Fibroblast of skin of right quadriceps (primary cell): ENCODE results near the gene SLC30A4.
"Not testable (repeated sequence)": the region's sequence is repeated elsewhere in the genome, so short reads cannot be mapped to it uniquely, and the experiment has no call there.

Source experiments
- DNase-seq: peaks from one replicate; pipeline ENCODE4 v3.0.0-alpha.2; 2013

Gene SLC30A4

DNA sequence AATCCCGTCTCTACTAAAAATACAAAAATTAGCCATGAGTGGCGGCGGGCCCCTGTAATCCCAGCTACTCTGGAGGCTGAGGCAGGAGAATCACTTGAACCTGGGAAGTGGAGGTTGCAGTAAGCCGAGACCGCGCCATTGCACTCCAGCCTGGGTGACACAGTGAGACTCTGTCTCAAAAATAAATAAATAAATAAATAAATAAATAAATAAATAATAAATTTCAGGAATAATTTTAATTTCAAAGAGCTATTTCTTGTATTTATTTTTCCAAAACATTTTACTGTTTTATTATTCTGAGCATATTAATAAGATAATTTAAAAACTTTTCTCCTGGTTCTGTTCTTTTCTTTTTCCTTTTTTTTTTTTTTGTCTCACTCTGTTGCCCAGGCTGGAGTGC is 15.4 kb downstream of the SLC30A4 start:
- DNase-seq: not testable (repeated sequence)

- peak; percentile 33 for DNase-seq
Measured at GRCh38 chr15:45499426-45499825, 23.1 kb downstream of the SLC30A4 start.

- DNase-seq: no peak
Measured at GRCh38 chr15:45498701-45499100, 23.9 kb downstream of the SLC30A4 start.

DNA sequence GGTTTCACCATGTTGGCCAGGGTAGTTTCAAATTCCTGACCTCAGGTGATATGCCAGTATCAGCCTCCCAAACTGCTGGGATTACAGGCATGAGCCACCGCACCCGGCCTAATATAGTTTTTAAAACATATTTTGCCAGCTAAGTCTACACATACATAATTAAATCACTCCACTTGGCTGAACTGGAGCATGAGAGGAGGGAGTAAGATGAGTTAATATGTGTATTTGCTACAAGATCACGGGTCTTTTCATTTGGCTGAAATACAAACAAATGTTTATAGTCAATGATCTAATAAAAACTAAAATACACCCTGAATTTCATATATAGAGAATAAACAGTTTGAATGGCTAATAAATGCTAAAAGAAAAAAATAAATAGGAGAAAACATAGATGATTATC is 25.3 kb downstream of the SLC30A4 start:
- DNase-seq: no peak

DNA sequence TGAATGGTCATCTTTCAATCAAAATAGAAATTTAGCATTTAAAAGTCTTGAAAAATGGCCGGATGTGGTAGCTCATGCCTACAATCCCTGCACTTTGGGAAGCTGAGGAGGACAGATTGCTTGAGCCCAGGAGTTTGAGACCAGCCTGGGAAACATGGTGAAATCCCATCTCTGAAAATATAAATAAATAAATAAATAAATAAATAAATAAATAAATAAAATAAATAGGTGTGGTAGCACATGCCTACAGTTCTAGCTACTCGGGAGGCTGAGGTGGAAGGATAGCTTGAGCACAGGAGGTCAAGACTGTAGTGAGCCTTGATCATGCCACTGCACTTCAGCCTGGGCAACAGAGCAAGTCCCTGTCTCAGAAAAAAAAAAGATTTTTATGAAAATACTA is 25.9 kb downstream of the SLC30A4 start:
- DNase-seq: no peak

- no peak for DNase-seq
Measured at GRCh38 chr15:45495588-45495987, 27.0 kb downstream of the SLC30A4 start.

DNA sequence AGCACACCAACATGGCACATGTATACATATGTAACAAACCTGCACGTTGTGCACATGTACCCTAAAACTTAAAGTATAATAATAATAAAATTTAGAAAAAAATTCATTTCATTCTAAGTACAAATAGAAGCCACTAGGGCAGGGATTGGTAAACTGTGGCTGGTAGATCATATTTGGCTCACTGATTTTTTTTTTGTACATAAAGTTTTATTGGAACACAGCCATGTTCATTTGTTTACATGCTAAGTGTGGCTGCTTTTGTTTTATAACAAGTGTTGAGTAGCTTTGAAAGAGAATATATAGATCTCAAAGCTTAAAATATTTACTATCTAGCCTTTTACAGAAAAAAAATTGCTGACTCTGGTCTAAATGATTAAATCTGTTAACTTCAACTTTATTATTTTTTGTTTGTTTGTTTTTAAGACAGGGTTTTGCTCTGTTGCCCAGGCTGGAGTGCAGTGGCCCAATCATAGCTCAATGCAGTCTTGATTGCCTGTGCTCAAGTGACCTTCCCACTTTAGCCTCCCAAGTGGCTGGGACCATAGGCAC is 32.8 kb downstream of the SLC30A4 start:
- DNase-seq: no peak

- DNase-seq: no peak
Measured at GRCh38 chr15:45486317-45486716, 36.2 kb downstream of the SLC30A4 start.

GRCh38 chr15:45481135-45481534 is 41.4 kb downstream of the SLC30A4 start:
- DNase-seq: no peak

DNA sequence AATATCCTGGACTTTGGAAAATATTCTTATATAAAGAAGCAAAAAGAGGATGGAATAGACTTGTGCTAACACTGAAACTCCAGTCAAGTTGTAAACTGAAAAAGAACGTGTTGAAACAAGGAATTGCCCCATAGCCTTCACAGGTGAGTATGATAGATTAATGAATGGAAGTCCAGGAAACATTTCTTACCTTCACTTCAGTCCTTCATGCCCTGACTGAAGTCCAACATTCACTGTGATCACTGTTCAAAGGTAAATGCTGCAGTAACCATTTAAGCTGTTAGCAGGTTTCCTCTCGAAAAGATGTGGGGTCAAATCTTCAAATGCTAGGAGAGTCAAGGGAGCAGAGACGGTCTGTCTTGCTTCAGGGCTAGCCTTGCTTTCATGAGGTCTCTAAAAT is 46.1 kb downstream of the SLC30A4 start:
- DNase-seq: no peak

DNA sequence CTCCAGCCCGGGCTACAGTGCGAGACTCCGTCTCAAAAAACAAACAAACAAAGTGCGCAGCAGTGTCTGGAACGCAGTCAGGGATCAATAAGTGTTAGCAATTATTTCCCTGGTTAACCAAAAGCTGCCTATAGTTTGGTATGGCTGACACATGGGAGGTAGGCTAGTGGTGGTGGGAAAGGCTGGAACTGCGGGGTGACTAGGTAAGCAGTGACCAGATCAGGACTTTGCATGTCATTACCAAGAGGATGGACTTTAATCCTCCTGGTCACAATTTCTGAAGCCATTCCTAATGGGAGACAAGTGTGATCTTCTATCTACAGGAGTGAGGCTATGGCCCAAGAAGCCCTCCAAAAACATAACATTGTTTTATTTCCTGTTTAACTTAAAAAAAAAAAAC is 47.8 kb downstream of the SLC30A4 start:
- no peak for DNase-seq

- DNase-seq: no peak
Measured at GRCh38 chr15:45473068-45473467, 49.5 kb downstream of the SLC30A4 start.

DNA sequence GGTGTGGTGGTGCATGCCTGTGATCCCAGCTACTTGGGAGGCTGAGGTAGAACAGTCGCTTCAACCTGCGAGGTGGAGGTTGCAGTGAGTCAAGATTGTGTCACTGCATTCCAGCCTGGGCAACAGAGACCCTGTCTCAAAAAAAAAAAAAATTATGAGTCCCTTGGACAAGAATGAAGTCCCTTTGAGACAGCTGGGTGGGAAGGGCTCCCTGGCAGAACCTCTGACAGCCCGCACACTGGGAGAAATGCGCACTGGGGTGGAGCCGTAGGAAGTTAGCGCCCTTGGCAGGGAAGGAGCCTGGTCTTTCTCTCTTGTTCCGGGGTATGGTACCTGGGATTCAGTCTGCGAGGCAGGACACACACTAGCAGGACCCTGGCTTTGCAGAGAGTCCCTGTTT is 51.4 kb downstream of the SLC30A4 start:
- DNase-seq: no peak

DNA sequence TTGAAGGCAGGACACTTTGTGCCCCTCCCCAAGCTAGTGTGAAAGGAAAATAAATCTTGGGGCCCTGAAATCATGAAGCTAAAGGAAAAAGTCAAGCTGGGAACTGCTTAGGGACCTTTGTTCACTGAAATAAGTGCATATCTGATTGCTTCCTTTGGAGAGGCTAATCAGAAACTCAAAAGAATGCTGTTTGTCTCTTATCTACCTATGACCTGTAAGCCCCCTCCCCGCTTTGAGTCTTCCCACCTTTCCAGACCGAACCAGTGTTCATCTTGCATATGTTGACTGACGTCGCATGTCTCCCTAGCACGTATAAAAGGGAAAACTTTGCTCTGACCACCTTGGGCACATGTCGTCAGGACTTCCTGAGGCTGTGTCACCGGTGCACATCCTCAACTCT is 53.1 kb downstream of the SLC30A4 start:
- DNase-seq: no peak

- DNase-seq: no peak
Measured at GRCh38 chr15:45469027-45469426, 53.5 kb downstream of the SLC30A4 start.

DNA sequence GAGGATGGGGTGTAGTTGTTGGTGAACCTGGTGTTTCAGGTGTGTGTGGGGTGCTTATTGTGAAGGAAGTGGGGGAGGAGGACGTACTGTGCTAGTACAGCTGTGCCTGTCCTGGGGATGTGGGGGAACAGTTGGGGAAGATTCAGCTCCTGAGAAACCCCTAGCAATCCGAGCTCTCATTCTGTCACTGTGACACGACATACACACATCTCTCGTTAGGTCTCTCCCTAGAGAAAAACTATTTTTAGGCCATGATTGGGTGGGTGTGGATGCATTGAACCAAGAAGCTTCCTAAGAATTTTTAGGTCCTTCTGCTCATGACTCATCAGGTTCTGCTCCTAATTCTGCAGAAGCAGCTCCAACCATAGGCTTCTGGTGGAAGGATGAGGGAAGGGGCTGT is 54.3 kb downstream of the SLC30A4 start:
- no peak for DNase-seq

DNA sequence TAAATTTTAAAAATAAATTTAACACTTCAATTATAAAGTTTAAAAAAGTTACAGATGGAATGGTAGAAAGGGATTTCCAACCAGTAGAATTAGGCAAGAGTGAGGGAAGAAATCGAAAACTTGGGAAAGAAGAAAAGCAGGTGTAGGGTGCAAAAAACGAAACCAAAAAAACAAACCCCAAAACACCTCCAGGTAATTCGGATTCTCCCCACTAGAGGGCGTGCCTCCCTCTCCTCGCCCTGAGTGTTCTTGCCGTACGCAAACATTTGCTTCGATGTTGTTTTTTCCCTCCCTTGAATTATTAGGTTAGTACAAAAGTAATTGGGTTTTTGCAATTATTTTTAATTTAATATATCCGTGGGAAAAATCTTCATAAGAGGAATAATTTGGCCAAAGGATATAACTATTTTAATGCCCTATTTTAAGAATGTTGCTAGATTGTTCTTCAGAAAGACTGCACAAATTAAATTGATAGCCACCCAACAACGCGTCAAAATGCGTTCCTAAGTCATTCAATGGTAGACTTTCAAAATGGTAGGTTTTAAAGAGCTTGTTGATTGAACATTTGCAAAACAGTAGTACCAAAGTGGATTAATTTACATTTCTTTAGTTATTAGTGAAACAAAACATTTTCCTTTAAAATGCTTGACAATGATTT is 63.7 kb downstream of the SLC30A4 start:
- peak; percentile 46 for DNase-seq

DNA sequence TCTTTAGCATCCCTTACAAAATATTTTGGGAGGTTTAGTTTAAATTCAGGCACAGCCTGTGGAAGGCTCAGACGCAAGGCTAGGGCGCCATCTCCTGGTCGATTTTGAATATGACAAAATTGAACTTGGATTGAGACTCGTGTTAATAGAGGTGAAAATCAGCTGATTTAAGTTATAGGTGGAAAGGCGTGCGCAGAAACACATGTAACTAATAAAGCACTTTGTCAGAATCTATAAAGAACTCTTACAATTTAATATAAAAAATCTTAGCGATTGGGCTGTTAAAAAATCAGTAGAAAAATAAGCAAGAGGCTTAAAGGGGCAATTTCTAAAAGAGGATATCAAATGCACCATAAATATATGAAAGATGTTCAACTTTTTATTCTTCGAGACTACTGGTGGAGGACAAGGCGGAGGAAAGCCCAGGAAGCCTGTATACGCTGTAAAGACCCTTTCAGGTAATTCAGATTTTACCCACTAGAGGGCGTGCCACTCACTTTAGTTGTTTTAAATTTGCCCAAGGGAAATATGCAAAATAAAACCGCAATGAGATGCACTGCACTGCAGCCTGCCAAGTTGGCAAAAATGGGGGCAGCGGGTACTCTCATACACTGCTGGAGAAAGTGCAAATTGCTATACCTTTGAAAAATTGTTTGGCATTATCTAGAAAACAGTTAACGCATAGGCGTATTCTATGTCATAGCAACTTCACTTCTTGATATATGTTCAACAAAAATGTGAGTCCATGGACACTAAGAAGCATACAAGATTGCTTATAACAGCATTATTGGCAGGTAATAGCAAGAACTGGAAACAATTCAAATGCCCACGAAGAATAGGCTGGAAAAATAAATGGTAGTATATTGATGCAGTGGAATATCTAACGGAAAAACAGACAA is 64.7 kb downstream of the SLC30A4 start:
- peak; percentile 80 for DNase-seq

DNA sequence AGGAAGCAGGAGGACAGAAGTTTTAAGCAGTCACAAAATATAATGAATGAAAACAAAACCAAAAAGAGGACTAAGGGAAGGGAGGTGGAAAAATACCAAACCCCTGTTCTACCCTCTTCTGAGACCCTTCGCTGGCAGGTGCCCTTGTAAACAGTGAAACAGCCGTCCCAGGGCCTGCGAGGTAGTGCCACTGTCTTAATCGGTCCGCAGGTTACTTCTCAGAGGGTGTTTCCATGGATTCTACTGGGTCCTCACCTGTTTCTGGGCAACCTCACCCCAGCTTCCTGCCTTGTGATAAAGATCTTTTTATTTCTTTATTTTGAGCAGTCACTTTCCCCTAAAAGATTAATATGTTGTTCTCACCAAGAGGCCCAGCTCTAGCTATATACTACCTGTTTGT is 65.3 kb downstream of the SLC30A4 start:
- DNase-seq: no peak

- peak; percentile 100 for DNase-seq
Measured at GRCh38 chr15:45456212-45457106, 66.1 kb downstream of the SLC30A4 start.

GRCh38 chr15:45454814-45455213 is 67.7 kb downstream of the SLC30A4 start:
- DNase-seq: peak; percentile 97

DNA sequence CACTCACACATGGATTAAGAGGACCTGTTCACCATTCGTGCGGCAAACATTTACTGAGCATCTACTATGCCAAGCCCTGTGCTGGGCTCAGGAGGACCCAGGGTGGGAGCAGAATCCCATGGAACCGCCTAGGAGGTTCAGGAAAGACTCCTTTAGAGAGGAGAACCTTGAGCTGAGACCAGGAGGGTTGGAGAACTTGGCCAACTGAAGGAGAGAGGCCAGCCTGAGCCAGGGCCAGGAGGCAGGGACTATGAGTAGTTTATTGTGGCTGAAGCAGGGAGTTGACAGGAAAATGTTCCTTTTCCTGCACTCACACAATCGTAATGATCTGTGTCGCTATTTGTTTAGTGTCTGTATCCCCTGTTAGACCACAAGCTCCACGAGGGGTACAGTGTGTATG is 71.3 kb downstream of the SLC30A4 start:
- DNase-seq: no peak
